ENCODE results near the gene EME1.

GRCh38 chr17:50353600-50354195 lies 19.3 kb upstream of the EME1 start:
- TF ChIP-seq TSHZ2 (CRISPR knock-in tag; IDR thresholded peaks at IDR 0.05) (no peak), CREB5 (CRISPR knock-in tag; IDR thresholded peaks at IDR 0.05; ENCODE audit: low read depth) (no peak), ESRRG (CRISPR knock-in tag; IDR thresholded peaks at IDR 0.05) (no peak), ARNTL (CRISPR knock-in tag; IDR thresholded peaks at IDR 0.05; ENCODE audit: borderline replicate concordance, low read depth) (no peak), CSRNP3 (CRISPR knock-in tag; IDR thresholded peaks at IDR 0.05) (no peak), RARB (CRISPR knock-in tag; IDR thresholded peaks at IDR 0.05) (no peak), ZFP30 (CRISPR knock-in tag; IDR thresholded peaks at IDR 0.05) (no peak), ISL1 (CRISPR knock-in tag; IDR thresholded peaks at IDR 0.05) (no peak), PPARA (CRISPR knock-in tag; IDR thresholded peaks at IDR 0.05; ENCODE audit: borderline replicate concordance) (no peak), BACH2 (CRISPR knock-in tag; IDR thresholded peaks at IDR 0.05; ENCODE audit: borderline replicate concordance) (no peak), ZFP3 (CRISPR knock-in tag; IDR thresholded peaks at IDR 0.05) (no peak)
- TF ChIP-seq, protein P1, sequence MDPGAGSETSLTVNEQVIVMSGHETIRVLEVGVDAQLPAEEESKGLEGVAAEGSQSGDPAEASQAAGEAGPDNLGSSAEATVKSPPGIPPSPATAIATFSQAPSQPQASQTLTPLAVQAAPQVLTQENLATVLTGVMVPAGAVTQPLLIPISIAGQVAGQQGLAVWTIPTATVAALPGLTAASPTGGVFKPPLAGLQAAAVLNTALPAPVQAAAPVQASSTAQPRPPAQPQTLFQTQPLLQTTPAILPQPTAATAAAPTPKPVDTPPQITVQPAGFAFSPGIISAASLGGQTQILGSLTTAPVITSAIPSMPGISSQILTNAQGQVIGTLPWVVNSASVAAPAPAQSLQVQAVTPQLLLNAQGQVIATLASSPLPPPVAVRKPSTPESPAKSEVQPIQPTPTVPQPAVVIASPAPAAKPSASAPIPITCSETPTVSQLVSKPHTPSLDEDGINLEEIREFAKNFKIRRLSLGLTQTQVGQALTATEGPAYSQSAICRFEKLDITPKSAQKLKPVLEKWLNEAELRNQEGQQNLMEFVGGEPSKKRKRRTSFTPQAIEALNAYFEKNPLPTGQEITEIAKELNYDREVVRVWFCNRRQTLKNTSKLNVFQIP (CRISPR knock-in tag; IDR thresholded peaks at IDR 0.05; ENCODE audit: borderline replicate concordance, low read depth), result no peak
- TF ChIP-seq, protein P2, sequence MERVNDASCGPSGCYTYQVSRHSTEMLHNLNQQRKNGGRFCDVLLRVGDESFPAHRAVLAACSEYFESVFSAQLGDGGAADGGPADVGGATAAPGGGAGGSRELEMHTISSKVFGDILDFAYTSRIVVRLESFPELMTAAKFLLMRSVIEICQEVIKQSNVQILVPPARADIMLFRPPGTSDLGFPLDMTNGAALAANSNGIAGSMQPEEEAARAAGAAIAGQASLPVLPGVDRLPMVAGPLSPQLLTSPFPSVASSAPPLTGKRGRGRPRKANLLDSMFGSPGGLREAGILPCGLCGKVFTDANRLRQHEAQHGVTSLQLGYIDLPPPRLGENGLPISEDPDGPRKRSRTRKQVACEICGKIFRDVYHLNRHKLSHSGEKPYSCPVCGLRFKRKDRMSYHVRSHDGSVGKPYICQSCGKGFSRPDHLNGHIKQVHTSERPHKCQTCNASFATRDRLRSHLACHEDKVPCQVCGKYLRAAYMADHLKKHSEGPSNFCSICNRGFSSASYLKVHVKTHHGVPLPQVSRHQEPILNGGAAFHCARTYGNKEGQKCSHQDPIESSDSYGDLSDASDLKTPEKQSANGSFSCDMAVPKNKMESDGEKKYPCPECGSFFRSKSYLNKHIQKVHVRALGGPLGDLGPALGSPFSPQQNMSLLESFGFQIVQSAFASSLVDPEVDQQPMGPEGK (CRISPR knock-in tag; IDR thresholded peaks at IDR 0.05; ENCODE audit: borderline replicate concordance), result no peak
